ENCODE measurements around the gene DHDH. TPM values are rescaled to one million over a fixed set of nuclear protein-coding genes. Genes with fewer than 3 reads are reported as not detected.

The DHDH gene
- total and polyA plus RNA-seq, 2 of the 13 experiments (the other 11 are each of a cell fraction or from before 2014, with no cell fraction given) = 0.13 to 0.91 TPM

DNA sequence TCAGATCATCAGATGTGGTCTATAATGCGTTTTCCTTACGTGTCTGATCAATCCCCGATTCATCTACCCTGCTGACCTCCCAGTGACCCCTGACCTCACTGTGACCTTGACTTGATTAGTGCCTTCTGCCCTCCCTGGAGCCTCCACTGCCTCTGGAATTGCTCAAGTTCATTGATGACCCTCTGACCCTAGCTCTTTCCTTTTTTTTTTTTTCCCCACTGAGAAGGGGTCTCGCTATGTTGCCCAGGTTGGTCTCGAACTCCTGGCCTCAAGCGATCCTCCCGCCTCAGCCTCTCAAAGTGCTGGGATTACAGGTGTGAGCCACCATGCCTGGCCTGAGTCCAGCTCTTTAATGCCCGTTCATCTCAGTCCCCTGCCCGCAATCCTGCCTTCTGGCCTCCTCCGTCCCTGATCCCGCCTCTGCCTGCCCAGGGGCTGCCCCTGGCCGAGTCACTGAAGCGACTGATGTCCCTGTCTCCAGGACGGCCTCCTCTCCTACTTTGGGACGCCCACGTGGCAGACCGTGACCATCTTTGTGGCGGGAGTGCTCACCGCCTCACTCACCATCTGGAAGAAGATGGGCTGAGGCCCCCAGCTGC, 27.7 kb downstream of the DHDH start (continued):
- TF ChIP-seq CBFB (CRISPR knock-in tag; IDR thresholded peaks at IDR 0.05) (no peak), ZNF101 (CRISPR knock-in tag; IDR thresholded peaks at IDR 0.05; ENCODE audit: borderline replicate concordance, low read depth) (peak; percentile 16; the same call in 1 of the 2 replicates), HNRNPK (IDR thresholded peaks at IDR 0.05; ENCODE audit: low read depth, low read length, poor library complexity, severe bottlenecking) (no peak), ZNF572 (CRISPR knock-in tag; IDR thresholded peaks at IDR 0.05) (no peak), BHLHE40 (IDR thresholded peaks at IDR 0.05; ENCODE audit: low read length) (no peak), ZNF124 (CRISPR knock-in tag; IDR thresholded peaks at IDR 0.05) (no peak), ZNF746 (CRISPR knock-in tag; IDR thresholded peaks at IDR 0.05) (peak; percentile 35; the same call in 1 of the 2 replicates), ZFP37 (CRISPR knock-in tag; IDR thresholded peaks at IDR 0.05; ENCODE audit: borderline replicate concordance) (no peak), USF2 (IDR thresholded peaks at IDR 0.05; ENCODE audit: low read depth, low read length) (no peak), USF2 (CRISPR knock-in tag; IDR thresholded peaks at IDR 0.05; ENCODE audit: borderline replicate concordance) (no peak), HDAC6 (IDR thresholded peaks at IDR 0.05; ENCODE audit: low read depth, low read length) (no peak), ZNF570 (CRISPR knock-in tag; IDR thresholded peaks at IDR 0.05; ENCODE audit: borderline replicate concordance) (no peak), ZBTB3 (CRISPR knock-in tag; IDR thresholded peaks at IDR 0.05; ENCODE audit: borderline replicate concordance, low read depth) (no peak), POLR2AphosphoS2 (IDR thresholded peaks at IDR 0.05; ENCODE audit: low read depth, low read length) (no peak), ZBTB38 (CRISPR knock-in tag; IDR thresholded peaks at IDR 0.05) (peak; percentile 14; the same call in 1 of the 2 replicates), ZNF775 (CRISPR knock-in tag; IDR thresholded peaks at IDR 0.05; ENCODE audit: borderline replicate concordance) (no peak), HIVEP1 (CRISPR knock-in tag; IDR thresholded peaks at IDR 0.05) (no peak; the same call in 1 of the 2 replicates), SMARCC2 (IDR thresholded peaks at IDR 0.05) (no peak), PHF21A (CRISPR knock-in tag; IDR thresholded peaks at IDR 0.05) (no peak), ZBTB44 (CRISPR knock-in tag; IDR thresholded peaks at IDR 0.05) (no peak)
- TF ChIP-seq, protein P1, sequence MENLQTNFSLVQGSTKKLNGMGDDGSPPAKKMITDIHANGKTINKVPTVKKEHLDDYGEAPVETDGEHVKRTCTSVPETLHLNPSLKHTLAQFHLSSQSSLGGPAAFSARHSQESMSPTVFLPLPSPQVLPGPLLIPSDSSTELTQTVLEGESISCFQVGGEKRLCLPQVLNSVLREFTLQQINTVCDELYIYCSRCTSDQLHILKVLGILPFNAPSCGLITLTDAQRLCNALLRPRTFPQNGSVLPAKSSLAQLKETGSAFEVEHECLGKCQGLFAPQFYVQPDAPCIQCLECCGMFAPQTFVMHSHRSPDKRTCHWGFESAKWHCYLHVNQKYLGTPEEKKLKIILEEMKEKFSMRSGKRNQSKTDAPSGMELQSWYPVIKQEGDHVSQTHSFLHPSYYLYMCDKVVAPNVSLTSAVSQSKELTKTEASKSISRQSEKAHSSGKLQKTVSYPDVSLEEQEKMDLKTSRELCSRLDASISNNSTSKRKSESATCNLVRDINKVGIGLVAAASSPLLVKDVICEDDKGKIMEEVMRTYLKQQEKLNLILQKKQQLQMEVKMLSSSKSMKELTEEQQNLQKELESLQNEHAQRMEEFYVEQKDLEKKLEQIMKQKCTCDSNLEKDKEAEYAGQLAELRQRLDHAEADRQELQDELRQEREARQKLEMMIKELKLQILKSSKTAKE (CRISPR knock-in tag; IDR thresholded peaks at IDR 0.05; ENCODE audit: borderline replicate concordance) = peak; percentile 39; the same call in 1 of the 2 replicates
- TF ChIP-seq, protein P2, sequence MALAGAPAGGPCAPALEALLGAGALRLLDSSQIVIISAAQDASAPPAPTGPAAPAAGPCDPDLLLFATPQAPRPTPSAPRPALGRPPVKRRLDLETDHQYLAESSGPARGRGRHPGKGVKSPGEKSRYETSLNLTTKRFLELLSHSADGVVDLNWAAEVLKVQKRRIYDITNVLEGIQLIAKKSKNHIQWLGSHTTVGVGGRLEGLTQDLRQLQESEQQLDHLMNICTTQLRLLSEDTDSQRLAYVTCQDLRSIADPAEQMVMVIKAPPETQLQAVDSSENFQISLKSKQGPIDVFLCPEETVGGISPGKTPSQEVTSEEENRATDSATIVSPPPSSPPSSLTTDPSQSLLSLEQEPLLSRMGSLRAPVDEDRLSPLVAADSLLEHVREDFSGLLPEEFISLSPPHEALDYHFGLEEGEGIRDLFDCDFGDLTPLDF (CRISPR knock-in tag; IDR thresholded peaks at IDR 0.05) = no peak
- TF ChIP-seq, protein P3, sequence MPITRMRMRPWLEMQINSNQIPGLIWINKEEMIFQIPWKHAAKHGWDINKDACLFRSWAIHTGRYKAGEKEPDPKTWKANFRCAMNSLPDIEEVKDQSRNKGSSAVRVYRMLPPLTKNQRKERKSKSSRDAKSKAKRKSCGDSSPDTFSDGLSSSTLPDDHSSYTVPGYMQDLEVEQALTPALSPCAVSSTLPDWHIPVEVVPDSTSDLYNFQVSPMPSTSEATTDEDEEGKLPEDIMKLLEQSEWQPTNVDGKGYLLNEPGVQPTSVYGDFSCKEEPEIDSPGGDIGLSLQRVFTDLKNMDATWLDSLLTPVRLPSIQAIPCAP (CRISPR knock-in tag; IDR thresholded peaks at IDR 0.05; ENCODE audit: low read depth) = no peak
